ENCODE results near the gene COPS6.

Gene COPS6

GRCh38 chr7:100088621-100089457 lies at the start of gene COPS6:
COPS6 (plus strand) TSS chr7:100088969; CDS start chr7:100088991, 22 bp downstream.
- DNase-seq = peak; percentile 89

- DNase-seq = no peak
Observed at GRCh38 chr7:100040575-100040974, 48.2 kb upstream of the COPS6 start.

GRCh38 chr7:100044718-100045117 lies 44.1 kb upstream of the COPS6 start:
- DNase-seq = peak; percentile 10

- DNase-seq = no peak
Observed at GRCh38 chr7:100048680-100049079, 40.1 kb upstream of the COPS6 start.

- peak; percentile 84 for DNase-seq
Observed at GRCh38 chr7:100049441-100050291, 39.1 kb upstream of the COPS6 start, which contains the start of gene ZSCAN21. ZSCAN21 (plus strand) TSS chr7:100049774; CDS start chr7:100057007, 7,233 bp downstream.

- no peak for DNase-seq
Observed at GRCh38 chr7:100051611-100052010, 37.2 kb upstream of the COPS6 start.

- peak; percentile 50 for DNase-seq
Observed at GRCh38 chr7:100053215-100053614, 35.6 kb upstream of the COPS6 start.

GRCh38 chr7:100057006-100057405 lies 31.8 kb upstream of the COPS6 start:
- DNase-seq = no peak

- DNase-seq = no peak
Observed at GRCh38 chr7:100059251-100059739, 29.5 kb upstream of the COPS6 start.

GRCh38 chr7:100061518-100062193 lies 27.1 kb upstream of the COPS6 start:
- no peak for DNase-seq

- no peak for DNase-seq
Observed at GRCh38 chr7:100063376-100063775, 25.4 kb upstream of the COPS6 start.

GRCh38 chr7:100064162-100064561 lies 24.6 kb upstream of the COPS6 start:
- no peak for DNase-seq

- DNase-seq = no peak
Observed at GRCh38 chr7:100065452-100066186, 23.1 kb upstream of the COPS6 start.

GRCh38 chr7:100066953-100067352 lies 21.8 kb upstream of the COPS6 start:
- no peak for DNase-seq

- DNase-seq = no peak
Observed at GRCh38 chr7:100069991-100070390, 18.8 kb upstream of the COPS6 start.

- no peak for DNase-seq
Observed at GRCh38 chr7:100071018-100071723, 17.6 kb upstream of the COPS6 start.

- no peak for DNase-seq
Observed at GRCh38 chr7:100072462-100072861, 16.3 kb upstream of the COPS6 start.

- no peak for DNase-seq
Observed at GRCh38 chr7:100074841-100075240, 13.9 kb upstream of the COPS6 start.

- no peak for DNase-seq
Observed at GRCh38 chr7:100075418-100075817, 13.4 kb upstream of the COPS6 start.

GRCh38 chr7:100077205-100077604 lies 11.6 kb upstream of the COPS6 start:
- DNase-seq = no peak

GRCh38 chr7:100079024-100079560 lies 9.7 kb upstream of the COPS6 start:
- DNase-seq = no peak

Data from CD4-positive, alpha-beta T cell treated with Interleukin-10 for 1 hour (primary cell).